Astrocyte (in vitro differentiated cells and primary cell): Measurements from ENCODE around the gene GRIN3A. TPM values are rescaled to one million over a fixed set of nuclear protein-coding genes. Genes with fewer than 3 reads are reported as not detected.

Experiments
- DNase-seq: peaks from one replicate; pipeline ENCODE4 v3.0.0-alpha.2; 2010; ENCODE audit warnings: low read depth
- FAIRE-seq: peaks from 2 replicates; lab custom pipeline; 2011; peaks lifted over from hg19 to GRCh38; lab: Jason Lieb, UNC
- H2AFZ ChIP-seq: 2 replicates; pipeline ENCODE4 v1.6.0; 2012; ENCODE audit warnings: low read depth, low read length, inconsistent platforms
- H3K27ac ChIP-seq: 2 replicates; pipeline ENCODE4 v1.5.1; 2011; ENCODE audit warnings: low read depth, low read length, inconsistent platforms
- H3K27me3 ChIP-seq: 2 replicates; pipeline ENCODE4 v1.6.0; 2011; ENCODE audit warnings: low read length, inconsistent platforms; ENCODE audit not compliant: insufficient read depth
- H3K36me3 ChIP-seq: 2 replicates; pipeline ENCODE4 v1.5.1; 2011; ENCODE audit warnings: low read length, inconsistent platforms; ENCODE audit not compliant: insufficient read depth
- H3K4me1 ChIP-seq: 2 replicates; pipeline ENCODE4 v1.5.1; 2011; ENCODE audit warnings: low read length, inconsistent platforms; ENCODE audit not compliant: insufficient read depth
- H3K4me2 ChIP-seq: 2 replicates; pipeline ENCODE4 v1.6.0; 2012; ENCODE audit warnings: low read length, inconsistent platforms
- H3K4me3 ChIP-seq: 2 replicates; pipeline ENCODE4 v1.5.1; 2011; ENCODE audit warnings: low read depth, mild to moderate bottlenecking, low read length, inconsistent platforms; ENCODE audit not compliant: insufficient read depth
- H3K79me2 ChIP-seq: 2 replicates; pipeline ENCODE4 v1.6.0; 2012; ENCODE audit warnings: mild to moderate bottlenecking, low read length, inconsistent platforms; ENCODE audit not compliant: insufficient read depth
- H3K9ac ChIP-seq: 2 replicates; pipeline ENCODE4 v1.6.0; 2012; ENCODE audit warnings: mild to moderate bottlenecking, low read length, inconsistent platforms
- H3K9me3 ChIP-seq: 2 replicates; pipeline ENCODE4 v1.5.1; 2012; ENCODE audit warnings: low read depth, mild to moderate bottlenecking, low read length, inconsistent platforms; ENCODE audit not compliant: insufficient read depth
- H4K20me1 ChIP-seq: 2 replicates; pipeline ENCODE4 v1.6.0; 2012; ENCODE audit warnings: low read length, inconsistent platforms; ENCODE audit not compliant: insufficient read depth
- H3K27ac Mint-ChIP-seq: one replicate; pipeline ENCODE4 v1.8.0; 2021; ENCODE audit warnings: mild to moderate bottlenecking, mixed read lengths; ENCODE audit not compliant: unreplicated experiment
- H3K27me3 Mint-ChIP-seq: one replicate; pipeline ENCODE4 v1.8.0; 2021; ENCODE audit warnings: low read depth, mixed read lengths; ENCODE audit not compliant: unreplicated experiment
- H3K36me3 Mint-ChIP-seq: one replicate; pipeline ENCODE4 v1.8.0; 2021; ENCODE audit warnings: low read depth, mixed read lengths; ENCODE audit not compliant: unreplicated experiment
- H3K4me1 Mint-ChIP-seq: one replicate; pipeline ENCODE4 v1.8.0; 2021; ENCODE audit warnings: low read depth, mixed read lengths; ENCODE audit not compliant: unreplicated experiment
- H3K4me3 Mint-ChIP-seq: one replicate; pipeline ENCODE4 v1.8.0; 2021; ENCODE audit warnings: mild to moderate bottlenecking, moderate library complexity, mixed read lengths; ENCODE audit not compliant: unreplicated experiment
- H3K9me3 Mint-ChIP-seq: one replicate; pipeline ENCODE4 v1.8.0; 2021; ENCODE audit warnings: mild to moderate bottlenecking, mixed read lengths; ENCODE audit not compliant: unreplicated experiment
- CTCF ChIP-seq: IDR thresholded peaks from 2 replicates; pipeline ENCODE4 v1.5.1; 2011; ENCODE audit warnings: low read depth, mild to moderate bottlenecking, inconsistent platforms, low read length, moderate library complexity; ENCODE audit not compliant: insufficient read depth
- EZH2 ChIP-seq: IDR thresholded peaks from 2 replicates; pipeline ENCODE4 v1.6.1; 2012; ENCODE audit warnings: mild to moderate bottlenecking, low read length, inconsistent platforms; ENCODE audit not compliant: insufficient read depth
- total RNA-seq: library from RNA; stranded (reverse); gene quantifications from 2 replicates; pipeline ENCODE4 v1.2.1, GENCODE V29; 2021

The GRIN3A gene
- total RNA-seq, 1 donor from 2014 or later, result not detected

GRCh38 chr9:101571114-101571513 is 167.3 kb downstream of the GRIN3A start:
- H4K20me1 ChIP-seq, result peaks cover 3% of the 10 kb centered on the region
- H3K9me3 Mint-ChIP-seq, result no peaks in the 10 kb centered on the region
- H3K4me2 ChIP-seq, result no peak overlapping the region
- TF ChIP-seq CTCF, result no peak
- TF ChIP-seq EZH2, result no peak
- no peaks in the 10 kb centered on the region for H3K36me3 ChIP-seq
- no peaks in the 10 kb centered on the region for H3K4me1 ChIP-seq
- no peak overlapping the region for H3K27ac Mint-ChIP-seq
- no peaks in the 10 kb centered on the region for H3K27me3 Mint-ChIP-seq
- no peak for FAIRE-seq
- no peak overlapping the region for H3K9ac ChIP-seq
- H3K79me2 ChIP-seq, result no peaks in the 10 kb centered on the region
- H3K27ac ChIP-seq, result no peak overlapping the region
- no peaks in the 10 kb centered on the region for H3K27me3 ChIP-seq
- H2AFZ ChIP-seq, result no peak overlapping the region
- DNase-seq, result no peak
- H3K36me3 Mint-ChIP-seq, result peaks cover 11% of the 10 kb centered on the region
- H3K4me1 Mint-ChIP-seq, result peaks cover 7% of the 10 kb centered on the region
- H3K4me3 ChIP-seq, result no peak overlapping the region
- H3K9me3 ChIP-seq, result no peaks in the 10 kb centered on the region
- H3K4me3 Mint-ChIP-seq, result no peak overlapping the region

- H3K4me1 Mint-ChIP-seq, result peaks cover 7% of the 10 kb centered on the region
- H3K27ac Mint-ChIP-seq, result no peak overlapping the region
- H3K4me3 Mint-ChIP-seq, result no peak overlapping the region
These were observed 168.5 kb downstream of the GRIN3A start for GRCh38 chr9:101569741-101570501.

More at GRCh38 chr9:101569741-101570501, 168.5 kb downstream of the GRIN3A start:
- H3K36me3 ChIP-seq, result peaks cover 3% of the 10 kb centered on the region
- H3K9me3 ChIP-seq, result no peaks in the 10 kb centered on the region
- no peak for FAIRE-seq
- no peak overlapping the region for H3K9ac ChIP-seq
- no peak for DNase-seq
- H3K4me3 ChIP-seq, result no peak overlapping the region
- Mint-ChIP-seq H3K27me3 (no peaks in the 10 kb centered on the region), H3K36me3 (peaks cover 15% of the 10 kb centered on the region), H3K9me3 (no peaks in the 10 kb centered on the region)
- H3K4me2 ChIP-seq, result no peak overlapping the region
- H3K79me2 ChIP-seq, result no peaks in the 10 kb centered on the region
- no peak overlapping the region for H2AFZ ChIP-seq
- no peak overlapping the region for H3K27ac ChIP-seq
- peaks cover 3% of the 10 kb centered on the region for H4K20me1 ChIP-seq
- no peaks in the 10 kb centered on the region for H3K4me1 ChIP-seq
- H3K27me3 ChIP-seq, result no peaks in the 10 kb centered on the region
- TF ChIP-seq EZH2 (no peak), CTCF (no peak)
